Caco-2 (cell line): ENCODE results near the gene KANK3. TPM values are rescaled to one million over a fixed set of nuclear protein-coding genes. Genes with fewer than 3 reads are reported as not detected.
A peak's percentile ranks its signal among the peaks of the same experiment; 100 is the strongest.

ENCODE experiments used
- BruUV-seq: library from RNA; stranded (reverse); fragments of 400-500 nt; replicated peaks from 2 replicates; lab custom pipeline; 2021; lab: Mats Ljungman, UMichigan
- CTCF ChIA-PET: fragments of 300-600 bp; sonication (Branson Sonifier 250); formaldehyde crosslinking; loops from one replicate; lab custom pipeline; 2022; ENCODE audit warnings: antibody characterized with exemption; lab: Charles Lee
- POLR2A ChIA-PET: fragments of 300-600 bp; sonication (Branson Sonifier 250); formaldehyde crosslinking; loops from one replicate; lab custom pipeline; 2022; ENCODE audit warnings: antibody characterized with exemption; lab: Charles Lee
- DNase-seq, 2 experiments: peaks; one replicate each; pipeline versions ENCODE4 v3.0.0 to v3.0.0-alpha.2; 2020 to 2022
- H3K27me3 ChIP-seq: replicated peaks from 2 replicates; pipeline ENCODE4 v1.6.0; 2011; ENCODE audit warnings: low read length; ENCODE audit not compliant: control insufficient read depth, insufficient read depth
- H3K36me3 ChIP-seq: 2 replicates; pipeline ENCODE4 v1.5.1; 2011; ENCODE audit warnings: low read length; ENCODE audit not compliant: control insufficient read depth, insufficient read depth
- H3K4me1 ChIP-seq: fragments of 250-450 bp; sonication (Bioruptor Pico); 2 replicates; pipeline ENCODE4 v1.5.1; 2020; ENCODE audit warnings: mild to moderate bottlenecking
- H3K4me3 ChIP-seq: 2 replicates; pipeline ENCODE4 v1.5.1; 2011; ENCODE audit warnings: low read depth, mild to moderate bottlenecking, control low read depth, low read length
- H3K9me3 ChIP-seq: fragments of 250-450 bp; sonication (Bioruptor Pico); 2 replicates; pipeline ENCODE4 v1.5.1; 2020; ENCODE audit warnings: mild to moderate bottlenecking, moderate library complexity
- H3K27ac Mint-ChIP-seq: one replicate; pipeline ENCODE4 v1.8.0; 2022; ENCODE audit warnings: mixed read lengths; ENCODE audit not compliant: unreplicated experiment
- H3K27me3 Mint-ChIP-seq: one replicate; pipeline ENCODE4 v1.8.0; 2022; ENCODE audit warnings: mixed read lengths; ENCODE audit not compliant: insufficient read depth, unreplicated experiment
- H3K36me3 Mint-ChIP-seq: one replicate; pipeline ENCODE4 v1.8.0; 2022; ENCODE audit warnings: mild to moderate bottlenecking, mixed read lengths; ENCODE audit not compliant: insufficient read depth, unreplicated experiment
- H3K4me1 Mint-ChIP-seq: one replicate; pipeline ENCODE4 v1.8.0; 2022; ENCODE audit warnings: low read depth, mixed read lengths; ENCODE audit not compliant: unreplicated experiment
- H3K4me3 Mint-ChIP-seq: one replicate; pipeline ENCODE4 v1.8.0; 2022; ENCODE audit warnings: mild to moderate bottlenecking, moderate library complexity, mixed read lengths; ENCODE audit not compliant: unreplicated experiment
- H3K9me3 Mint-ChIP-seq: one replicate; pipeline ENCODE4 v1.8.0; 2022; ENCODE audit warnings: mixed read lengths; ENCODE audit not compliant: unreplicated experiment
- intact Hi-C: fragments of 100-400 bp; cut with micrococcal nuclease; formaldehyde crosslinking; loops from one replicate; pipeline ENCODE4 v1.10.0; 2022; ENCODE audit not compliant: unreplicated experiment
- total RNA-seq: library from RNA; stranded (reverse); gene quantifications from 2 replicates; pipeline ENCODE4 v1.2.3, GENCODE V29; 2022
- TF ChIP-seq, protein P1 (sequence below), 2 experiments: fragments of 200-600 bp in 1 of 2; IDR thresholded peaks; 1 replicate in 1 of 2; 2 replicates in 1 of 2; pipeline versions ENCODE4 v1.5.1 to v1.8.0; 2011 to 2022; ENCODE audit warnings: antibody characterized with exemption in 1 of 2, control low read depth in 1 of 2, inconsistent platforms in 1 of 2, low read depth in 1 of 2, low read length in 1 of 2, mild to moderate bottlenecking in 1 of 2, moderate library complexity in 1 of 2; ENCODE audit not compliant: insufficient read depth in 1 of 2, severe bottlenecking in 1 of 2, unreplicated experiment in 1 of 2

The KANK3 gene
- total RNA-seq, 1 experiment from 2014 or later = 1.1 TPM

DNA sequence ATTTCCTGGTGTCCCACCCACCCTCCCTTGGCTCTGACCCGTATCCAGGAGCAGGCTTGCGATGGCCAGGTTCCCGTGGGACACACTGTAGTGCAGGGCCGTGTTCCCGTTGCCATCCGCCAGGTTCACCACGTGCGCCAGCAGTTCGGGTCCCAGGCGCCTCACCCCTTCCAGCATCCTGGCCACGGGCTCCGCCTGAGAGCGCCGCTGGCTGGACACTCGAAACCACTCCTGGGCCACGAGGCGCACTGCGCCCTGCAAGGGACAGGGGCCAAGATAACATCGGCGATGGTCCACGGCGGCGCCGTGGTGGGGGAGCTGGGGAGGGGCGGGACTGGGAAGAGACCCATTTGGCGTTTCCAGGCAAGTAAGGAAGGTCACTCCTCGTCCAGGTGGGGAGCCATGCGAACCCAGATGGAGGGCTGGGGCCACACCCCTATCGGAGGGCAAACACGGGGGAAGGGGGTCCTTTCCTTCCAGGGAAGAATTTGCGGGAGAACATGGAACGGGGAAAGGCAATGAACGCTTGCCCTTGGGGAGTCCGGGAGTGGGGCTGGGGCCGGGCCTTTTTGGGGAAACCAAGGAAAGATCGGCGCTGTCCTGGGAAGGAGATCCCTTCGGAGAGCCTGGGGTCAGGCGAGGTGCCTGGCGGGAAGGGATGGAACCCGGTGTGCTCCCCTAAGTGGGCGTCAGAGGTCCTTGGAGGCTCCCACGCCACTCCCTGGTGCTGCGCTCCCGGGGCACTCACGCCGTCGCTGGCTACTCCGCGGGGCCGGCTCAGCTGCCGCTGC is 9.9 kb downstream of the KANK3 start:
- POLR2A ChIA-PET = no interaction called here
- CTCF ChIA-PET = no interaction called here
- H3K4me3 ChIP-seq = no peak overlapping the region

DNA sequence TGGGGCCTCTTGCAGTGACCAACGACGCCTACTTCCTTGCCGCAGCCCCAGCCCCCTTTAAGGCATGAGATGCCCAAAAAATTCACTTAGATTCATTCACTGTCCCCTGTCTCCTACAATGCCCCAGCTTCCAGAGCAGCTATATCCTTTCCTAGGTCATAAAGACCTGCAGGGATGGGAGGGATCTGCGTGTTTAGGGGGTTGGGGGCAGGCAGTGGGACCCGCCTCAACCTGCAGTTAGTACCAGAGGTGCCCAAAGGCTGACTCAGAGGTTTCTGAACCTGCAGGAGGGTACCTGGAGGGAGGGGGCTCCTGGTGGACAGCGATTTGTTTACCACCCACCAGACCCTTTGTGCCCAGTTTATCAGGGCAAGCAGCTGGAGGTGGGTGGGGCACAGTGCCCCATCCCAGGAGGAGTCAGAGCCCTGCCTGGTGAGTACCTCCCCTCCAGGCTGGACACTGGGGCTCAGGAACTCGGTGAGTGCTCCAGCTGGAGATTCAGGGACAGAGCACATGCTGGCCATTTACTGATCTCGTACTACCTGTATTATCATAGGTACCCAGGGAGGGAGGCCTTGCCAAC is 11.7 kb downstream of the KANK3 start:
- H3K4me3 ChIP-seq = no peak overlapping the region
- H3K36me3 Mint-ChIP-seq = peaks cover 7% of the 10 kb centered on the region
- peaks cover 8% of the 10 kb centered on the region for H3K4me1 ChIP-seq
- no peak overlapping the region for H3K27ac Mint-ChIP-seq
- BruUV-seq = no TSS peak
- peaks cover 3% of the 10 kb centered on the region for H3K27me3 Mint-ChIP-seq
- H3K9me3 Mint-ChIP-seq = no peaks in the 10 kb centered on the region
- TF ChIP-seq, protein P1, sequence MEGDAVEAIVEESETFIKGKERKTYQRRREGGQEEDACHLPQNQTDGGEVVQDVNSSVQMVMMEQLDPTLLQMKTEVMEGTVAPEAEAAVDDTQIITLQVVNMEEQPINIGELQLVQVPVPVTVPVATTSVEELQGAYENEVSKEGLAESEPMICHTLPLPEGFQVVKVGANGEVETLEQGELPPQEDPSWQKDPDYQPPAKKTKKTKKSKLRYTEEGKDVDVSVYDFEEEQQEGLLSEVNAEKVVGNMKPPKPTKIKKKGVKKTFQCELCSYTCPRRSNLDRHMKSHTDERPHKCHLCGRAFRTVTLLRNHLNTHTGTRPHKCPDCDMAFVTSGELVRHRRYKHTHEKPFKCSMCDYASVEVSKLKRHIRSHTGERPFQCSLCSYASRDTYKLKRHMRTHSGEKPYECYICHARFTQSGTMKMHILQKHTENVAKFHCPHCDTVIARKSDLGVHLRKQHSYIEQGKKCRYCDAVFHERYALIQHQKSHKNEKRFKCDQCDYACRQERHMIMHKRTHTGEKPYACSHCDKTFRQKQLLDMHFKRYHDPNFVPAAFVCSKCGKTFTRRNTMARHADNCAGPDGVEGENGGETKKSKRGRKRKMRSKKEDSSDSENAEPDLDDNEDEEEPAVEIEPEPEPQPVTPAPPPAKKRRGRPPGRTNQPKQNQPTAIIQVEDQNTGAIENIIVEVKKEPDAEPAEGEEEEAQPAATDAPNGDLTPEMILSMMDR (IDR thresholded peaks at IDR 0.05; ENCODE audit: insufficient read depth in 1 of 2, low read depth in 1 of 2, low read length in 1 of 2, severe bottlenecking in 1 of 2, unreplicated experiment in 1 of 2) = no peak
- H3K4me3 Mint-ChIP-seq = no peak overlapping the region
- ChIA-PET CTCF (no interaction called here), POLR2A (no interaction called here)
- peaks cover 1% of the 10 kb centered on the region; the same call in 1 of the 2 replicates for H3K27me3 ChIP-seq
- H3K9me3 ChIP-seq = no peaks in the 10 kb centered on the region
- intact Hi-C loops = no loop called here
- no peak for DNase-seq
- H3K36me3 ChIP-seq = no peaks in the 10 kb centered on the region
- H3K4me1 Mint-ChIP-seq = peaks cover 8% of the 10 kb centered on the region

More for the DNA sequence above, 9.9 kb downstream of the KANK3 start:
- Mint-ChIP-seq H3K27me3 (peaks cover 3% of the 10 kb centered on the region), H3K36me3 (no peaks in the 10 kb centered on the region), H3K4me3 (peak overlapping the region; percentile 52), H3K27ac (no peak overlapping the region), H3K4me1 (peaks cover 8% of the 10 kb centered on the region), H3K9me3 (no peaks in the 10 kb centered on the region)
- no peak for DNase-seq
- BruUV-seq = no TSS peak
- no peaks in the 10 kb centered on the region for H3K36me3 ChIP-seq
- intact Hi-C loops = no loop called here
- H3K27me3 ChIP-seq = peaks cover 1% of the 10 kb centered on the region; the same call in 1 of the 2 replicates
- TF ChIP-seq, protein P1 (IDR thresholded peaks at IDR 0.05; ENCODE audit: insufficient read depth in 1 of 2, low read depth in 1 of 2, low read length in 1 of 2, severe bottlenecking in 1 of 2, unreplicated experiment in 1 of 2) = no peak
- H3K4me1 ChIP-seq = peaks cover 8% of the 10 kb centered on the region
- no peaks in the 10 kb centered on the region for H3K9me3 ChIP-seq

DNA sequence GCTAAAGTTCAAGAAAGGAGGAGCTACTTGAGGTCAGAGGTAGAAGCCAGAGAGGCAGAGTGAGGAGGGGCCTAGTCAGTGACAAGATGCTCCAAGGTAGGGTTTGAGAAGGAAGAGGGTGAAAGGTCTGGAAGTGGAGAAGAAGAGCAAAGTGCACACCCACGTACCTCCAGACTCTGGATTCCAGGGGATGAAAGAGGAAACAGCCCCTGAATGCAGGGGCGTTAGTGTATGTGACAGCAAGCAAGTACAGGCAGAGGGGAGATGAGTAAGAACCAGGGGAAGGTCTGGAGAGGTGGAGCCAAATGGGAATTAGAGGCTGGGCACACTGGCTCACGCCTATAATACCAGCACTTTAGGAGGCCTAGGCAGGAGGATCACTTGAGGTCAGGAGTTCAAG is 13.1 kb downstream of the KANK3 start:
- Mint-ChIP-seq H3K4me1 (peaks cover 8% of the 10 kb centered on the region), H3K9me3 (no peaks in the 10 kb centered on the region), H3K4me3 (no peak overlapping the region), H3K27ac (no peak overlapping the region), H3K36me3 (peaks cover 16% of the 10 kb centered on the region), H3K27me3 (peaks cover 3% of the 10 kb centered on the region)
- DNase-seq = no peak
- Histone ChIP-seq H3K27me3 (peaks cover 1% of the 10 kb centered on the region; the same call in 1 of the 2 replicates), H3K4me3 (no peak overlapping the region), H3K9me3 (no peaks in the 10 kb centered on the region), H3K4me1 (peaks cover 8% of the 10 kb centered on the region), H3K36me3 (no peaks in the 10 kb centered on the region)
- TF ChIP-seq, protein P1 (IDR thresholded peaks at IDR 0.05; ENCODE audit: insufficient read depth in 1 of 2, low read depth in 1 of 2, low read length in 1 of 2, severe bottlenecking in 1 of 2, unreplicated experiment in 1 of 2) = no peak
- ChIA-PET CTCF (interaction anchor here (0.6 kb wide), 1 partner anchor 38 kb away, joined by 3 read pairs; no protein-coding TSS in a partner anchor), POLR2A (interaction anchor here (1.1 kb wide), 1 partner anchor 8 kb away, joined by 9 read pairs; the partner anchor contains the start of gene RPS28)
- intact Hi-C loops = no loop called here
- no TSS peak for BruUV-seq
